Spleen (tissue), 11 donors: ENCODE data around the gene RHNO1. TPM values are rescaled to one million over a fixed set of nuclear protein-coding genes. Genes with fewer than 3 reads are reported as not detected.

Experiments used
- DNase-seq: peaks from one replicate; pipeline ENCODE4 v3.0.0-alpha.2; 2020
- H3K27ac ChIP-seq, 8 donors: fragments of 200-600 bp; sonication (generic) in 7 of 8; 1 replicate in 4 of 8; 2 replicates in 4 of 8; pipeline versions ENCODE4 v1.5.0 to v1.8.0; 2016 to 2021; ENCODE audit warnings: inconsistent platforms in 4 of 8, mild to moderate bottlenecking in 4 of 8, moderate library complexity in 1 of 8
- H3K27me3 ChIP-seq, 7 donors: fragments of 200-600 bp; sonication (generic) in 6 of 7; replicated peaks in 1 of 7; 1 replicate in 4 of 7; 2 replicates in 3 of 7; pipeline versions ENCODE4 v1.5.0 to v1.8.0; 2016 to 2021; ENCODE audit warnings: inconsistent platforms in 3 of 7, mild to moderate bottlenecking in 1 of 7
- H3K36me3 ChIP-seq, 6 donors: fragments of 200-600 bp; sonication (generic) in 5 of 6; 1 replicate in 4 of 6; 2 replicates in 2 of 6; pipeline versions ENCODE4 v1.5.0 to v1.8.0; 2016 to 2021; ENCODE audit warnings: inconsistent platforms in 2 of 6
- H3K4me1 ChIP-seq, 6 donors: fragments of 200-600 bp; sonication (generic) in 5 of 6; 1 replicate in 3 of 6; 2 replicates in 3 of 6; pipeline versions ENCODE4 v1.5.0 to v1.8.0; 2016 to 2021; ENCODE audit warnings: inconsistent platforms in 3 of 6
- H3K4me3 ChIP-seq, 8 donors: fragments of 200-600 bp; sonication (generic) in 7 of 8; 1 replicate in 4 of 8; 2 replicates in 4 of 8; pipeline versions ENCODE4 v1.5.0 to v1.8.0; 2016 to 2021; ENCODE audit warnings: inconsistent platforms in 4 of 8, mild to moderate bottlenecking in 4 of 8, moderate library complexity in 2 of 8
- H3K9me3 ChIP-seq, 8 donors: fragments of 200-600 bp; sonication (generic) in 7 of 8; 1 replicate in 4 of 8; 2 replicates in 4 of 8; pipeline versions ENCODE4 v1.5.0 to v1.8.0; 2016 to 2021; ENCODE audit warnings: inconsistent platforms in 4 of 8
- CTCF ChIP-seq, 11 experiments: fragments of 200-600 bp in 7 of 11; fragments of 450-650 bp in 4 of 11; sonication (generic) in 4 of 11; IDR thresholded peaks in 8 of 11; conservative IDR thresholded peaks in 3 of 11; 1 replicate in 7 of 11; 2 replicates in 4 of 11; pipeline versions ENCODE4 v1.4.0 to v1.8.0; 2016 to 2021; ENCODE audit warnings: antibody characterized with exemption in 11 of 11, inconsistent platforms in 4 of 11, mild to moderate bottlenecking in 1 of 11
- POLR2A ChIP-seq, 3 donors: fragments of 450-650 bp; IDR thresholded peaks; one replicate each; pipeline ENCODE4 v1.5.1; 2017; ENCODE audit warnings: antibody characterized with exemption in 3 of 3, mild to moderate bottlenecking in 1 of 3
- POLR2AphosphoS5 ChIP-seq, 3 donors: sonication (generic); formaldehyde crosslinking; IDR thresholded peaks; one replicate each; pipeline ENCODE4 v1.5.1; 2017; ENCODE audit warnings: antibody characterized with exemption in 3 of 3
- WGBS, 5 donors: extraction: QIAGEN DNeasy Blood & Tissue Kit in 3 of 5; methylation state at CpG; one replicate each; pipeline versions ENCODE4 v1.1.5 to v1.1.7; 2013 to 2018; 5-methylcytosine and 5-hydroxymethylcytosine counted together
- intact Hi-C: fragments of 100-400 bp; cut with DNase I; formaldehyde crosslinking; loops from one replicate; pipeline ENCODE4 v1.15.0; 2023; ENCODE audit warnings: low total_unique reads
- polyA plus RNA-seq, 3 donors: library from polyadenylated mRNA; stranded (reverse); fragments of 200-250 nt; gene quantifications; one replicate each; pipeline ENCODE4 v1.2.1, GENCODE V29; 2013
- total RNA-seq, 7 donors: library from RNA; depleted of rRNA in 3 of 7; stranded (reverse); fragments of >200 nt in 3 of 7; fragmentation: NEBNext Ultra II Directional in 4 of 7; extraction: Animal tissue kit (Norgen Biotek cat#: 25700) in 4 of 7; gene quantifications; one replicate each; pipeline versions ENCODE4 v1.1.0 to v1.2.1, GENCODE V29; 2016 to 2021
- donor health status: healthy with polysubstance abuse.
- donor health status: DM: no; HTN: no; CAD: no; lungs with moderate emphysema.
- donor health status: DM: no; HTN: no; CAD: no.
- donor health status: Bipolar disorder and iron deficiency.
- donor health status: healthy.
- donor health status: DM: no; HTN: no; CAD: no.
- donor health status: DM: yes; HTN: yes; CAD: no.

Gene RHNO1
- total and polyA plus RNA-seq, 10 donors = 15.9 to 26.0 (median 23.1) TPM

- peaks cover 0 to 21% (median 0%) of the 10 kb centered on the region in 6 donors for H3K36me3 ChIP-seq
- peak overlapping the region; percentile 71 to 96 (median 86) for H3K4me3 ChIP-seq
- H3K9me3 ChIP-seq = no peaks in the 10 kb centered on the region
- intact Hi-C loops = no loop called here
- no peaks in the 10 kb centered on the region for H3K27me3 ChIP-seq
- peaks cover 19 to 52% (median 33%) of the 10 kb centered on the region in 6 donors for H3K4me1 ChIP-seq
- no peak for DNase-seq
- 3 to 11% (median 4%) methylated on average over 12 to 38 of the region's 38 CpGs for WGBS, 5 donors
- no peak for TF ChIP-seq CTCF (IDR thresholded peaks at IDR 0.05 in 8 of 11, conservative IDR thresholded peaks at IDR 0.05 in 3 of 11)
- TF ChIP-seq POLR2A (IDR thresholded peaks at IDR 0.05) = no peak
- no peak for TF ChIP-seq POLR2AphosphoS5 (IDR thresholded peaks at IDR 0.05)
- peak overlapping the region in 7 of 8 donors; percentile 93 to 98 (median 95) for H3K27ac ChIP-seq
These were observed 484 bp upstream of the RHNO1 start for GRCh38 chr12:2876431-2877046.

- Histone ChIP-seq H3K27me3 (no peaks in the 10 kb centered on the region), H3K9me3 (no peaks in the 10 kb centered on the region), H3K4me3 (peak overlapping the region; percentile 71 to 96 (median 86)), H3K27ac (peak overlapping the region; percentile 91 to 98 (median 95)), H3K4me1 (peaks cover 19 to 52% (median 33%) of the 10 kb centered on the region in 6 donors), H3K36me3 (peaks cover 0 to 14% (median 0%) of the 10 kb centered on the region in 6 donors)
- peak; percentile 66 for DNase-seq
- 37 to 55% (median 39%) methylated on average over 16 of the region's 16 CpGs for WGBS, 5 donors
- TF ChIP-seq POLR2A (IDR thresholded peaks at IDR 0.05) = no peak
- no peak for TF ChIP-seq CTCF (IDR thresholded peaks at IDR 0.05 in 8 of 11, conservative IDR thresholded peaks at IDR 0.05 in 3 of 11)
- peak in 1 of 3 donors; percentile 63 for TF ChIP-seq POLR2AphosphoS5 (IDR thresholded peaks at IDR 0.05)
- intact Hi-C loops = no loop called here
These were observed 1.1 kb downstream of the RHNO1 start for GRCh38 chr12:2877953-2878732.

- intact Hi-C loops = no loop called here
These were observed 2.8 kb downstream of the RHNO1 start for GRCh38 chr12:2879853-2880252.

GRCh38 chr12:2884810-2885209 is 7.8 kb downstream of the RHNO1 start:
- Histone ChIP-seq H3K9me3 (no peaks in the 10 kb centered on the region), H3K36me3 (peaks cover 0 to 44% (median 0%) of the 10 kb centered on the region in 6 donors), H3K4me1 (peaks cover 0 to 28% (median 6%) of the 10 kb centered on the region in 6 donors), H3K4me3 (no peak overlapping the region), H3K27me3 (no peaks in the 10 kb centered on the region), H3K27ac (peak overlapping the region in 3 of 8 donors; percentile 5 to 13 (median 9))
- TF ChIP-seq POLR2A (IDR thresholded peaks at IDR 0.05) (no peak), POLR2AphosphoS5 (IDR thresholded peaks at IDR 0.05) (no peak), CTCF (IDR thresholded peaks at IDR 0.05 in 8 of 11, conservative IDR thresholded peaks at IDR 0.05 in 3 of 11) (no peak)
- 87 to 93% (median 89%) methylated on average over 2 of the region's 2 CpGs for WGBS, 5 donors
- DNase-seq = no peak
- intact Hi-C loops = loop anchor here (5.0 kb wide), 1 partner anchor 157 kb away; no protein-coding TSS in a partner anchor

More at GRCh38 chr12:2879853-2880252, 2.8 kb downstream of the RHNO1 start:
- Histone ChIP-seq H3K9me3 (no peaks in the 10 kb centered on the region), H3K4me1 (peaks cover 19 to 63% (median 34%) of the 10 kb centered on the region in 6 donors), H3K36me3 (peaks cover 0 to 14% (median 0%) of the 10 kb centered on the region in 6 donors), H3K27me3 (no peaks in the 10 kb centered on the region), H3K27ac (no peak overlapping the region), H3K4me3 (no peak overlapping the region)
- 93 to 99% (median 97%) methylated on average over 3 of the region's 3 CpGs for WGBS, 5 donors
- TF ChIP-seq POLR2A (IDR thresholded peaks at IDR 0.05) (no peak), POLR2AphosphoS5 (IDR thresholded peaks at IDR 0.05) (no peak)
- DNase-seq = no peak
